Fibroblast of gingiva (primary cell): Measurements from ENCODE around the gene APBA2.

Experiments
- DNase-seq: peaks from one replicate; pipeline ENCODE4 v3.0.0-alpha.2; 2011; ENCODE audit warnings: low read depth

APBA2 gene

DNA sequence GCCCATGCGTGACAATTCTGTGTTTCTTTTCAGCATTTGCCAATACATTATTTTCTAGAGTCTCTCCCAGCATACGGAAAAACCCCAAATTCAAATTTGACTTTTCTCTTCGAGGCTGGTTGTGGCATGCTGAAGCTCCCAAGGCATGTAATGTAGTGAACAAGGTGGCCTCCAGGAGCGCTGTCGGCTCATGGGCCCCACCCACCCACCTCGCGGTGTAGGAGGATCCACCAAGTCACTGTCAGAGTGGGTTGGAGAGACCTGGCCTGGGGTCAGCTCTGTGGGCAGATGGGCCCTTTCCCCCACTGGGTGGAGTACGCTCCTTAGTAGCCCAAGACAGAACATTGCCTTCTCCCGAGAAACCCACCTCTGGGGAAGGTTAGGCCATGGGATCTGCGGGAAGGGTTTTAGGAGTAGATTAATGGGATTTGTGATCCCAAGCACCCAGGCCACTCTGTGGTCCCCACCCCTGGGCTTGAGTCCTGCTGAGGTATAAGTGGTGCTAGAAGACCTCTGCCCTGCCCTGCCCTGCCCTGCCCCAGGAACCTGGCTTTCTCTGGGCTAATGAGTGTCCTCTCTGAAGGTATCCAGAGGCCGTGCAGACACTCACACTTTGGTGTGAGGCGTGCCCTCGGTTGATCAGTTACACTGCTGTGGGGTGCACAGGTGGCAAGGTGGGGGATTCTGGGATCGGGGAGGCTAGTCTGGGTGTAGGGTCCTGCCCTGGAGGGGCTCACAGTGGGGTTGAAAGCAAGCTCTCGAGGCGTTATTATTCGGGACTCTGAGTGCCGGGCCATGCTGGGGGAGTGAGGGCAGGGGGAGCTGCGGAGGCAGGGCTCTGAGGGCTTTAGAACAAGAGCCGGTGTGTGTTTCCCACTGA, 97.9 kb downstream of the APBA2 start:
- no peak for DNase-seq

DNA sequence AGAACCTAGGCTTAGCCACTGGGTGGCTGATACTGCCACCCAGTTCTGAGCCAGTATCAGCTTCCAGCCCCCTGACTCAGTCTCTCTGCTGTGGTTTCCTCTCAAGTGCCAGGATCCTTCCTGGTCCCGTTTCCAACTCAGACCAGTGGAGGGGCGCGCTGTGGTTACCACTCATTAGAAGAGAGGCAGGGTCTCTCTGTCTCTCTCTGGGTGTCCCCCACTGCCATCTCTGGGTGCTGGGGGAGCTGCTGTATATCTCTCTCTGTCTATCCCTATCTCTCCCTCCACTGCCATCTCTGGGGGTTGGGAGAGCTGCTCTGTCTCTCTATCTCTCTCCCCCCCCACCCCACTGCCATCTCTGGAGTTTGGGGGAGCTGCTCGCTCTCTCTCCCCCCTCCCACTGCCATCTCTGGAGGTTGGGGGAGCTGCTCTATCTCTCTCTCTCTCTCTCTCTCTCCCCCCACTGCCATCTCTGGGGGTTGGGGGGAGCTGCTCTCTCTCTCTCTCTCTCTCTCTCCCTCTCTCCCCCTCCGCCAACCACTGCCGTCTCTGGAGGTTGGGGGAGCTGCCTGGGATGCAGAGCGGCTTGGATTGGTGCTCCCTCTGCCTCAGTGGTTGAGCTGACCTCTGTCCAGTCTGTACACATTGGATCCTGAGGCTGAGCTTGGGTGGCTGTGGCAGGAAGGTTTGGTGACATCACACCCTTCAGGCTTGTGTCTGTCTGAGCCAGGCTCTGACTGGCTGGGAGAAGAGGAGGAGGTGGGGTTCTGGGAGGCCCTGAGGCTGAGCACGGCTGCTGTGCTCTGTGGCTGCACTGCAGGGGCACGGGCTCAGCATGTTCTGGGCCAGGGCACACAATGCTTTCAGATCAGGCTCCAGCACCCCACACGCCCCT, 98.9 kb downstream of the APBA2 start:
- DNase-seq = peak; percentile 4

DNA sequence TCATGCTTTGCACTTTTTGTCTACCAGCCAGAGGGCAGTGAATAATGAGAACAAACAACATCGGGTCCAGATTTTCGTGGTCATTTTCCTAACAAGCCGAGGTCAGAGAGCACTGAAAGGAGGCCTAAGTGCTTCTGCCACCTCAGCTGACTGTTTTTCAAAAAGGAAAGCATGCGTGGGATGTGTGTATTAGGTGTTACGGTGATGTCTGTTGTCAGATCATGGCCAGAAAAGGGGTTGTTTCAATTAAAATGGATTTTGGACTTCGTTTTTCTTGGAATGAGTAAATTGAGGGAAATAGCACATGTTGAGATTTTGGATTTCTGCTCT, 99.5 kb downstream of the APBA2 start:
- DNase-seq = no peak

DNA sequence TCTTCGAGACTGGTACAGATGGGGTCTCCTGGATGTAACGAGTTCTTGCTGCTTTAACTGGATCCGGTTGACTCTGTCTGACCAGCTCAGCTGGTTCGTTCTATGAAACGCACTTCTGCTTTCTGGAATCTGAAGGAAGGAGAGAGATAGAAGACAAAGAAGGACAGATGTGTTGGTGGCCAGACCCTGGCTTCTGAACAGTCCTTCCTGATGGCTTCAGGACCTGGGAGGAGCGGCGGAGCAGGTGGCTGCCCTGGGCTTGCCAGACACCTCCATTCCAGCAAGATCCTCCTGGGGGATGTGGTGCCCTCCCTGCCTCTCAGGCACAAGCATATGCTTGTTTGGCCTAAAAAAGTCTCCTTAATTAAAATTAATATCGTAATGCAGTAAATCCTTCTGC, 99.9 kb downstream of the APBA2 start:
- DNase-seq = no peak

DNA sequence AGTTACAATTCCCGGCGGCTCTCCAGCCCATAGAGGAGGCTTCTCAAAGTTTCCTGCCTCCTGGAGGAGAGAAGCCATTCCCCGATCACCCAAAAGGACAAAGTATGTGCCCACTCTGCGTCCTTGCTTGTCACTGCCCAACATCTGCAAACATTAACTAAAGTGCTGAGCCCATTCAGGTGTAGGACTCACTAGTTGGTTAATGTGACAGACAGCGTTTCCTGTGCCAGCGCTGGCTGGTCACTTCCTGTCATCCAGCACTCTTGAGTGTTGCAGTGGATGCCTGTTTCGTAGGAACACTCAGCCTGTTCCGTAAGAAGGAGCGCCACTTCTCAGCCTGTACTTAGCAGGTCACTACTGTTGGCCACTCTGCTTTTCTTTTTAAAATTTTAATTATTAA, 100.3 kb downstream of the APBA2 start:
- no peak for DNase-seq

DNA sequence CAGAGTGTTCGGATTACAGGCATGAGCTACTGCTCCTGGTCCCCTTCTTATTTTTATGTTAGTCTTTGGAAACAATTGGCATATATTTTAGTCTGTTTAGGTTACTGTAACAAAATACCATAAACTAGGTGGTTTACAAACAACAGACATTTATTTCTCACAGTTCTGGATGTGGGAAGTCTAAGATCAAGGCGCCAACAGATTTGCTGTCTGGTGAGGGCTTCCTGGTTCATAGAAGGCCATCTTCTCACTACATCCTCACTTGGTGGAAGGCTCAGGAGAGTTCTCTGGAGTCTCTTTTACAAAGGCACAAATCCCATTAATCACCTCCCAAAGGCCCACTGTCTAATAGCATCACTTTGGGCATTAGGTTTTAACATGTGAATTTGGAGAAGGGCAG, 101.0 kb downstream of the APBA2 start:
- no peak for DNase-seq

DNA sequence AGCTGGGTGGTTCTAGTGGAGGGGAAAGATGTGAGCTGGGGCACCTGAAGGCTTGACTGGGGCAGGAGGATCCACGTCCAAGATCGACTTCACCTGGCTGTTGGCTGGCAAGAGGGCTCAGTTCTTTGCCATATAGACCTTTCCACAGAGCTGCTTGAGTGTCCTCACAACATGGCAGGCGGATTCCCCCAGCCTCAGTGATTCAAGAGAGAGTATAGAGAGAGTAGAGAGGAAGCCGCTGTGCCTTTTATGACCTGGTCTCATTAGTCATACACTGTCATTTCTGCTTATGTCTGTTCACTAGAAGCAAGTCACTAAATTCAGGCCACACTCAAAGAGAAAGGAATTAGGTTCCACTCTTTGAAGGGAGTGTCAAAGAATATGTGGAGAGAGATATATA, 101.6 kb downstream of the APBA2 start:
- no peak for DNase-seq

DNA sequence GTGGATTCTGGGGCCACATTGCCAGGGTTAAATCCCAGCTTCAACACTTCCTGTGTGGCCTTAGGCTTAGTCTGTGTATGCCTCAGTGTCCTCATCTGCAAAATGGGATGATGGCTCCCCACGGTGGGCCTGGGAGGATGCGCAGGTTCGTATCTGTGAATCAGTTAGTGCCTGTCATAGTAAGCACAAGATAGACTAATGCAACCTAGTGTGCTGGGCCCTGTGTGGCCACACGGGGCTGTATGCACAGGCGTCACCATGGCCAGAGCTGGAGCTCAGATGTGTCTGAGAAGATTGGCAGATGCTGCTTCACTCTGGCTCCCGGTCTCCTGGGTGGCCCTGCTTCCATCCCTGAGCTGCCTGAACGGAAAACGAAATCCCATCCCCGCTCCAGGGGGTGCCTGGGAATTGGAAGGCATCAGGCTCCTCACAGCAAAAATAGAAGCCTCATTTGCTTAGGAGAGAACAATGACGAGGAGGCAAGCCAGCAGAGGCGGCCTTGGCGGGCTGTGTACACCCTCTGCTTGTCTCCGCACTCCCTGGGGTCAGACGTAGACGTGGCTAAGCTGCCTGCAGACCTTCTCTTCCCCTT, 103.6 kb downstream of the APBA2 start:
- DNase-seq = no peak

DNA sequence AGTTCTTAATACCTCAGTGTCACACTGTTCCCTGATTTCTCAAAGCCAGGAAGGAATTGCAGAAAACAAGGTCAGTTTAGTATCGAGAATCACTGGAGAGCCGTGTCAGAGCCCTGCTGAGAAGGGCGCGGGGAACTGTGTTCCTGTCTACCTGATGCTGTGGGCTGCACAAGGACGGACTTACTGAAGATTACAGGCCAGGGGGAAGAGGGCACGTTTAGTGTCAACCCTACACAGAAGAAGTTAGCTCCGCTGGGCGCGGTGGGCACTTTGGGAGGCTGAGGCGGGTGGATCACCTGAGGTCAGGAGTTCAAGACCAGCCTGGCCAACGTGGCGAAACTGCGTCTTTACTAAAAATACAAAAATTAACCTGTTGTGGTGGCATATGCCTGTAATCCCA, 104.1 kb downstream of the APBA2 start:
- no peak for DNase-seq

DNA sequence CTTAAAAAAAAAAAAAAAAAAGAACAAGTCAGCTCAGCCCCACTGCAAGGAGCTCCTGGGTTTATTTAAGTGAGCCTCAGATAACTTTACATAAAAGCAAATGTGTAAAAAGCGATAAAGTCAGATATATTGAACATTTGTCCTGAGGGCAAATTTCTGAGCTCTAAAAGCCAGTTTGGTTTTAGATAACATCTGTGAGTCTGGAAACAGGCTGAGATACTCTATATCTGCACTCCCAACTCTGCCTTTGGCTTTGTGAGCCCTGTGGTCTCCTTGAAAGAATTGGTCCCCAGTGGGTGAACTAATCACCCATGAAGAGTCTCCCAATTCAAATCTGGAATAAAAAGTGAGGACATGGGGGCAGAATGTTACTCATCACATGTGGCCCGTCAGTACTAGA, 104.6 kb downstream of the APBA2 start:
- DNase-seq = no peak

DNA sequence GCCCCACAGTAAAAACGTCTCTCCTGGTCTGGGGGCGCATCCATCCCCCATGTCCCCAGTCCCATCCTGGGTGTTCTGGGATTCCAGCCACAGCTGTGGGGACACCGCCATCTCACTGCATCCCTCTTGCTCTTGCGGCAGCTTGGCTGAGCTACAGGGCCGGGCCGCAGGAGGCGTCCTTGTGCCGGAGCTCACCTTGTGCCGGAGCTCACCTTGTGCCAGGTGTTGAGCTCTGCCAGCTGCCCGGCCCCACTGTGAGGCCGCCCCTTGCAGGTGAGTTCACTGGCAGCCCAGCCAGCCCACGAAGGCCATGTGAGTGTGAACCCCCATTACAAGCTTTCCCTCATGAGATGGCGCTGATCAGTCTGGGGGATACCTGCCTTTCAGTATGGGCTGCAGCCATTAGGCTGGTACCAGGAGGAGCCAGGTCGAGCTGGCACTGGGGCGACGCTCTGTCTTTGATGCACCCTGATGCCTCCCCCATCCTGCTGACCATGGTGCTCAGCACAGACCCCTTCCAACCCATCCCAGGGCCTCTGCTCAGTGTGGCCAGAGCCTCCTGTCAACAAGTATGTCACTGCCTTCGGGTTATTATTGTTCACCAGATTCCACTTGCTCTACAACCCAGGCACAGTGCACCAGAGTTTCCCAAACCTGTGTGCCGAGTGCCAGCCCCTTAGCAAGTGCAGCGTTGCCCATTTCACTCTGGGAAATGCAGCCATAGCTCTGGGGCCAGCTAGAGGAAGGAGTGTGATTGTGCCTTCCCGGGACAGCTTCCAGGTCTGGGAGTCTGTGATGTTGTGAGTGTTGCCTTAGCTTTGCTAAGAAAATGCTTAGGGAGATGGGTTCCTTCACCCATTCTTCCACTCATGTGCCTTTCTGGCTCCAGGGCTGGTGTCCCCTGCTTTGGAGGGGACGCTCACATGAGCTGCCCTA, 105.7 kb downstream of the APBA2 start:
- no peak for DNase-seq

DNA sequence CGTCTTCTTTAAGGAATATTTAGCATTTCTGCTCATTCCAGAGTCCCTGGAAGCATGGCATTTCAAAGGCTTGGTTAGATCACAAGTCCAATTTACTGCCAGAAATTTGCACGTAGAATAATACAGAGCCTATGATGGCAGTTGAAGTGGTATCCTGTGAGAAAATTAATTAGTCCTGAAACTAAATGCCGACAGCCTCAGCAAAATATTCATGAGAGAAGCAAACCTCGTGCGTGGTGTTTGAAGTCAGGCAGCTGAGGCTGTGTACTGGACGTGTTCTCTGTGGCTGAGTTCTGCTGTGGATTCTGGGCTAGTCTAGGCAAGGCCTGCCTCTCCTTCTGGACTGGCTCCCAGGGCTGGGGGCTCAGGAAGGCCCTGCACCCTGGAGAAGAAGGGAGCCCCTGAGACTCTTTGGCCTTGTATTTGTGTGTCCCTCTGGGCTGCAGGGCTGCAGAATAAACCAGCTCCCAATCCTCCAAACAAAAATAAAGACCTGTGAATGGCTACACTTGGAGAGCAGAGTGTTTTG, 106.6 kb downstream of the APBA2 start:
- no peak for DNase-seq

DNA sequence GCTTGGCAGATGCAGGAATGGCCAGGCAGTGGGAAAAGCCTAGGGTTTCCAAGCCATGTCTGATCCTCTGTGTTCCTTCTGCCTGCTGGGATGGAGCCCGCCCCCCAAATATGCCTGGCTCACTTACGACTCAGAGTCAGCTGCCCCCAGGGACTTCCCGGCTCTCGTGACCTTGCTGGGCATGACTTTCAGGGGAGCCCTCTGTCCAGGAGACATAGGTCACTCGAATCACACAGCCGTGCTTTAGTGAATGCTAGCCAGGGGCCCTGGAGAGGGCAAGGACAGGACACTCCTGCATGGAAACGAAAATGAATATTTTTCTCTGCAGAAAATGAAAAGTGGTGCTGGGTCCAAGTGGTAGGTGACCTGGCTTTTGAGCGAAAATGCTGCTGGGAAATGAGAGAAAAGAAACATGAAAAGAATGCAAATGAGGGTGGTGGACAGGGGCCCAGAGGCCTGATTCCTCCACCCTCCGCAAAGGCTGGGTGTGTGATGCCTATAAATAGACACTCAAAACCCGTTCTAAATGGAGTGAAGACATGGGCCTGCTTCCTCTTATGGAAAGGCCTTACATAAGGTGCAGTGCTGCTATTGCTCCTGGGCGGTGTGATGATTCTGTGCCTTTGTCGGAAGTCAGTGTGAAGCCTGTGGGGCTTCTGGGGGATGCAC, 107.4 kb downstream of the APBA2 start:
- DNase-seq = no peak

DNA sequence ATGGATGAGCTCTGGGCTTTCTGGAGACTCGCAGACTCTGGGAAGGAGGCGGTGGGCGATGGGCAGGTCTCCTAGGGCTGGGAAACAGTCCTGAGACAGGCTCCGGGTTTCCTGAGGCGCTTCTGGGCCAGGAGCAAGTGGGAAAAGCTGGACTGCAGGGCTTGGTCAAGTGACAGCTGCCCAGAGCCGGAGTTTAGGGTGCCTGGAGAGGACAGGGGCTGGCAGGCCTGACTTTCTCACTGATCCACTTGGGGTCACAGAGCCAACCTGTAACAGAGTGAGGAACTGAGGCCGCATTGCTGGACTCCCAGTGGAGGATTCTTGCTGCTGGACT, 107.9 kb downstream of the APBA2 start:
- no peak for DNase-seq

DNA sequence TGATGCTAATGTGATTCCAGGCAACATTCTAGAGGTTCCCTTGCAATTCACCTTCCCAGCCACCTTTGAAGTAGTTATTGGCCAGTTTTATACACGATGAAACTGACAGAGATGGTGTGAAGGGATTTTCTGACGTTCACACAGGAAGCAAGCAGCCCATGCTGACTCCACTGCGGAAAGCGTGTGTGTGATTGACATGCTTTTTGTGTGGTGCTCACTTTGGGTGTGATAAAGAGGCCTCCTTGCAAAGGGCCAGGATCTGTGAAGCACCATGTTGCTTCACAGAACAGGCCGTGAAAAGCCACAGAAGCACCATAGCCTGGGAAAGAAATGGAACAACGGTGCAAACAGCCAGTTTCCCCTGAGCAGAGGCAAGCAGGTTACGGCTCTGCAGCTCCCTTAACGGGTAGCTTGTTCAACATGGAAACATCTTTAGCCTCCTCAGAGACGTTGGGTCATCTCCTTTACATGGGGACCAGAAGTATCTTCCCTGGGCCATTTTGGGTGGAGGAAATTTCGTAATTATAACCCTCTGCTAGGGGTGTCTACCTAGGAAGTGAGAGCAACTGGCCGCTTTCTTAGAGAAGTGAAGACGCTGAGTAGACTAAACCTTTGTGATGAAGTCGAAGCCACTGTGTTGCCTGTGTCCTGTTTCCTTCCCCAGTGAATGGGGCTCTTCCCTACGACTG, 108.5 kb downstream of the APBA2 start:
- no peak for DNase-seq

DNA sequence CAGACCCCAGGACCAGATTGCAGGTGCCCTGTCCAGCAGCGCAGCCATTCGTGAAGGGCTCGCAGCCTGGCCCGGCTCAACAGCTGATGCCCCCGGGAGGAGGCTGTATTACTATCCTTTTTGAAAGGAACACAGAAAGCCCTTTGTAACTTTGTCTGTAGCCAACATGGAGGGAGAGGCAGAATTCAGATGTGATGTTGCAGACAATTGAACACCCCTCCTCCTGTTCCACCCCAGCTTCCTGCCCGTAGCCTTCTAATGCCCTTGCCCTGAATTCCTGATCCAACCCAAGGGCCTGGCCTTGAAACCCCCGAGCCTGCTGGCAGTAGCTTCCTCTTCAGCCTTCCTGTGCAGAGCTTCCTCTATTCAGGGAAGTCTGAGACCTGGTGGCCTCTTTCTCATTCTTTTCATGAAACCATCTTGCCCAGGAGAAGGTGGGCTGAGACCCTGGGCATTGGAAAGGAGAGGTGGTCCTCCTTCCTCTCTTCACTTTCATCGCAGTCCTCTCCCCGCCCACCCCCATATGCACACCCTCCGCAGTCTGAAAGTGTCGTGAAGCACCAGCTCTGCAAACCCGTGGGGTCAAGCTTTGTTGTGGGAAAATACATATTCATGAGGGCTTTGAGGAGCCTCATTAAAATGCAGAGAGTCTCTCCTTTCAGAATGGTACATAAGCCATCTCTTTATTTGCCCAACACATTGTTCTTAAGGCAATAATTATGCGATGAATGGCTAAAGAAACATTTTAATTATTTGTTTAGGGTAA, 109.2 kb downstream of the APBA2 start:
- DNase-seq = no peak

DNA sequence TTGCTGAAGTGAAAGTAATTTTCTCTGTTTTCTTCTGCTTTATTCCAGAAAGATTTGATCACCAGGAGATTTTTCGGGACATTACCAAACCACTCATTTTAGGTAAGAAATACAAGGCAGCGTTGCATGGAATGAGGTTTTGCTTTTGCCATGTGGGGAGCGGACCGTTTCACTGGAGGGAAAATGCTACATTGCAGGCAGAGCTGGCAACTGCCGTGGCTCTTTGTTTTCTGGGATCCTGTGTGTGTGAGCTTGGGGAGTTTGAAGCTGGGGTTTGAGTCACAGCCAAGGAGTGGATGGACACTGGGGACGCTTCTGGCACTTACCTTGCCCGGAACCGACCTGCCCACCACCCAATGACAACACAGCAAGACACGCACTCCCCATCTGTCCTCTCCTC, 109.9 kb downstream of the APBA2 start:
- DNase-seq = no peak

DNA sequence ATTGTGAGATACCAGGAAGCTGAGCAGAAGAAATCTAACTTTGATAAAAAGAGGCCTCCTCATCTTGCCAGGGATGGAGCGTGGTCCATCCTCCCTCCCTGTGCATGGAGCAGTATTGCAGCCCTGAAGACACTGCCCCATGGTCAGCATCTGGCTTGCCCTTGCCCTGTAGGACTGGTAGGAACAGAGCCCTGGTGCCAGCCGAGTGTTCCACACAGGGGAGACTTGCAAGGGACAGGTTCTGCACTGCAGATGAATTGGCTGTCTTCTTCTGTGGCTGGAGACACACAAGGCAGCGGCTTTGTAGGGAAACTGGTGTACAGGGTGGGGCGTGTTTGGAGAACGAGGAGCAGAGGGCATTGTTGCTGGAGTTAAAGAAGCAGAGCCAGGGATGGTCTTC, 110.5 kb downstream of the APBA2 start:
- no peak for DNase-seq

DNA sequence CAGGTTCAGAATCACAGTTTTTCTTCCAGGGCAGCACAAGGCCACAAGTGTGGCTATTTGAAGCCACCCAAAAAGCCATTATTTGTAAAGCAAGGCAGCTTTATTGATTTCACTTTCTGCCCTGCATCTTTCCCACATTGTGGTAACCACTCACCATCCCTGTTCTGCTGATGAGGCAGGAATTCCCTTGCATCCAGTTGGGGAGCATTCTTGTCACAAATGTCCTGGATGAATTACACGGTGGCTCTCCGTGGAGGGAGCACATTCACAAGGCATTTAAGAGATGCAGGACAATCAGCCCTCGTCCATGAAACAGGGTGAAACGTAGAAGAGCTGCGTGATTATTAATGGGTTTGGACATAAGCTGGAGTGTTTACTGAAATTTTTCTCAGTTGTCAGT, 111.2 kb downstream of the APBA2 start:
- no peak for DNase-seq

DNA sequence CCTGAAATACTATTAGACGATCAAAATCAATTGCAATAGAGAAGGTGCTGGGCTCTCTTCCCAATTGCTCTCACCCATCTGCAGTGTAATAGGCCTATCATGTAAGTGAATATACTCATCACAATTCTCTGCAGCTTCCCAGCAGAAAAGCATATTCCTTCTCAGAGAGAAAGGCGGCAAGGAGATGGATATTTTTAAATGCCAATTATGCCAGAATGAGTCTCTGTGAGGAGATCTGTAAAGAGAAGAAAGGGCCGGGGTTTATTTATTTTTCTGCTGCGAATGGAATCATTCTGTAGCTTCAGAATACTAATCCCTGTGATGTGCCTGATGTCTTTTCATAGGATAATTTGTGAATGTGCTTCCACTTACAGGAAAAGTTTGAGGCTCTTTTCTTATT, 112.0 kb downstream of the APBA2 start:
- no peak for DNase-seq
